Kidney (tissue), 14 donors: ENCODE measurements around the gene RAD23A. TPM values are rescaled to one million over a fixed set of nuclear protein-coding genes. Genes with fewer than 3 reads are reported as not detected.

Experiments
- DNase-seq, 5 donors: peaks; one replicate each; pipeline ENCODE4 v3.0.0-alpha.2; 2013 to 2020
- FAIRE-seq: peaks from 2 replicates; lab custom pipeline; 2012; peaks lifted over from hg19 to GRCh38; lab: Jason Lieb, UNC
- H3K27ac ChIP-seq, 2 donors: one replicate each; pipeline ENCODE4 v1.7.0; 2013; ENCODE audit warnings: low read depth in 2 of 2, low read length in 2 of 2, inconsistent platforms in 1 of 2
- H3K27me3 ChIP-seq: one replicate; pipeline ENCODE4 v1.7.1; 2013; ENCODE audit warnings: low read length, inconsistent platforms; ENCODE audit not compliant: control insufficient read depth, insufficient read depth
- H3K36me3 ChIP-seq, 3 donors: one replicate each; pipeline versions ENCODE4 v1.7.0 to v1.7.1; 2013; ENCODE audit warnings: low read length in 3 of 3, control low read depth in 1 of 3, inconsistent platforms in 1 of 3; ENCODE audit not compliant: insufficient read depth in 3 of 3, control insufficient read depth in 2 of 3
- H3K4me1 ChIP-seq, 3 donors: one replicate each; pipeline versions ENCODE4 v1.7.0 to v1.7.1; 2013; ENCODE audit warnings: low read length in 3 of 3, inconsistent platforms in 1 of 3, low read depth in 1 of 3; ENCODE audit not compliant: control insufficient read depth in 2 of 3, insufficient read depth in 2 of 3
- H3K4me3 ChIP-seq, 3 donors: one replicate each; pipeline versions ENCODE4 v1.7.0 to v1.8.1; 2013; ENCODE audit warnings: low read length in 3 of 3, control low read depth in 1 of 3, inconsistent platforms in 1 of 3
- H3K9ac ChIP-seq, 3 donors: one replicate each; pipeline versions ENCODE4 v1.7.0 to v1.7.1; 2013; ENCODE audit warnings: low read length in 3 of 3, control low read depth in 1 of 3, inconsistent platforms in 1 of 3
- H3K9me3 ChIP-seq, 3 donors: one replicate each; pipeline versions ENCODE4 v1.7.0 to v1.7.1; 2013; ENCODE audit warnings: low read length in 3 of 3, control low read depth in 1 of 3, inconsistent platforms in 1 of 3; ENCODE audit not compliant: control insufficient read depth in 2 of 3, insufficient read depth in 1 of 3
- intact Hi-C: fragments of 100-400 bp; cut with DNase I; formaldehyde crosslinking; loops from one replicate; pipeline ENCODE4 v1.11.1; 2022
- microRNA-seq: library from miRNA; unstranded; fragments of <30 nt; microRNA quantifications from one replicate; pipeline ENCODE4 v1.2.0, GENCODE V29; 2020
- polyA plus RNA-seq: library from polyadenylated mRNA; stranded (reverse); fragments of 350-450 nt; fragmentation: Illumina TruSeq; extraction: RNeasy Lipid Tissue Mini Kit (QIAGEN cat#74804); gene quantifications from one replicate; pipeline ENCODE4 v1.2.3, GENCODE V29; 2014; ENCODE audit warnings: low read depth, low replicate concordance; ENCODE audit not compliant: insufficient read depth
- total RNA-seq: library from RNA; stranded (reverse); fragmentation: NEBNext Ultra II Directional; extraction: Animal tissue kit (Norgen Biotek cat#: 25700); gene quantifications from one replicate; pipeline ENCODE4 v1.2.1, GENCODE V29; 2021
- TF ChIP-seq, protein P1 (sequence below): IDR thresholded peaks from 3 replicates; pipeline ENCODE4 v1.5.1; 2012; ENCODE audit warnings: mild to moderate bottlenecking, moderate library complexity, borderline replicate concordance; ENCODE audit not compliant: insufficient read depth; ENCODE audit errors: extremely low read depth
- donor health status: control.
- donor health status: control.
- donor health status: control.
- donor health status: control.
- donor health status: control.
- donor health status: DM: yes; HTN: yes; CAD: no.
- donor health status: Normal renal cell carcinoma (clear cell type).

Gene RAD23A
- total and polyA plus RNA-seq, 2 donors from 2014 or later, result 79.2 to 105 TPM

DNA sequence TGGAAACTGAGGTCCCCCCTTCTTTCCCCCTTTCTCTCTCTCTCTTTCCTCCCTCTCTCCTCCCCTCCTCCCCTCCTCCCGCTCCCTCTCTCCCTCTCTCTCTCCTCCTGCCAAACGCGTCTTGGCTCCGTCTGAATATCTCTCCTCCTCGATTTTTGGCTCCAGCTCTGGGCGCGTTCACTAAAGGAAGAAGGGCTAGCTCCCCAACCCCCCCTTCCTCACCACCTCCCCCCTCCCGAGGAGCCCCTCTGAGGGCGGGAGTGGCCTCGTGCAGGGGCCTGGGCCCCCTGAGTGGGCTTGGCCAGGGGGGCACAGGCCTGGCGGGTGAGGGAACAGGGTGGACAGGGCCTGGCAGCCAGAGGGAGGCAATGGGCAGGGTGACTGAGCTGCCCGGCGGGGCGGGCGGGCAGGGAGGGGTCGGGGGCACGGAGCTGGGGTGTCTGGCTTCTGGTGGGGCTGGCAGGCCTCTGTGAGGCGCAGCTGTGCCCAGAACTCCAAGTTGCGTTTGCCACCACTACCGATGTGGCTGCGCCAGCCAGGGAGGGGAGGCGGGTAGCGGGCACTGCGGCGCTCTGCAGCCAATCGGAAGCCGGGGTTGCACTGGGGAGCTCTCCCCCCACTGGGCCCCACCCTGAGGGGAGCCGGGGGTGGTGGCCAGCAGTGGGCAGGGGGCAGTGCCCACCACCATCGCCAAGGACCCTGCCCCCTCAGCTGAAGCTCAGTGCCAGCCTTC lies 56.7 kb downstream of the RAD23A start:
- Histone ChIP-seq H3K27ac (no peak overlapping the region), H3K4me1 (peaks cover 0 to 4% (median 0%) of the 10 kb centered on the region in 3 donors), H3K27me3 (peaks cover 11% of the 10 kb centered on the region), H3K9me3 (no peaks in the 10 kb centered on the region), H3K9ac (no peak overlapping the region), H3K4me3 (no peak overlapping the region), H3K36me3 (peaks cover 0 to 3% (median 0%) of the 10 kb centered on the region in 3 donors)
- peak in 3 of 5 donors; percentile 26 to 85 (median 85) for DNase-seq
- FAIRE-seq, result no peak
- TF ChIP-seq, protein P1, sequence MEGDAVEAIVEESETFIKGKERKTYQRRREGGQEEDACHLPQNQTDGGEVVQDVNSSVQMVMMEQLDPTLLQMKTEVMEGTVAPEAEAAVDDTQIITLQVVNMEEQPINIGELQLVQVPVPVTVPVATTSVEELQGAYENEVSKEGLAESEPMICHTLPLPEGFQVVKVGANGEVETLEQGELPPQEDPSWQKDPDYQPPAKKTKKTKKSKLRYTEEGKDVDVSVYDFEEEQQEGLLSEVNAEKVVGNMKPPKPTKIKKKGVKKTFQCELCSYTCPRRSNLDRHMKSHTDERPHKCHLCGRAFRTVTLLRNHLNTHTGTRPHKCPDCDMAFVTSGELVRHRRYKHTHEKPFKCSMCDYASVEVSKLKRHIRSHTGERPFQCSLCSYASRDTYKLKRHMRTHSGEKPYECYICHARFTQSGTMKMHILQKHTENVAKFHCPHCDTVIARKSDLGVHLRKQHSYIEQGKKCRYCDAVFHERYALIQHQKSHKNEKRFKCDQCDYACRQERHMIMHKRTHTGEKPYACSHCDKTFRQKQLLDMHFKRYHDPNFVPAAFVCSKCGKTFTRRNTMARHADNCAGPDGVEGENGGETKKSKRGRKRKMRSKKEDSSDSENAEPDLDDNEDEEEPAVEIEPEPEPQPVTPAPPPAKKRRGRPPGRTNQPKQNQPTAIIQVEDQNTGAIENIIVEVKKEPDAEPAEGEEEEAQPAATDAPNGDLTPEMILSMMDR, result no peak
- intact Hi-C loops, result no loop called here

DNA sequence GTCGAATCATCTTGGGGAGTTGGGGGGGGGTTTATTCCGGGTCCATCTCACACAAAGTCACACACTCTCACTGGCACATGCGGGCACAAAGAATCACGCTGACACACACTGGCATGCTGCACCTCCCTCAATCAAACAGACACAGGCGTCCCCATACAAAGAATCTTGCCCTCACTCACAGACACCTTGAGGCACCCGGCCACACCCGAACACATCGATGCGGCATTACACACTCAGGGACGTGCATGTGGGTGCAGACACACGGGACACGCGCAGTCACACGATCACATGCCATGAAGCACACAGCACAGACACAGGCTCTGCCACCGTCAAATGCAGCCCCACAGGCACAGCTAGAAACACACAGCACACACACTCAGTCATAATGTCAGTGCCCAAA lies 57.4 kb downstream of the RAD23A start:
- peaks cover 11% of the 10 kb centered on the region for H3K27me3 ChIP-seq
- H3K9me3 ChIP-seq, result no peaks in the 10 kb centered on the region
- no peak overlapping the region for H3K9ac ChIP-seq
- peaks cover 0 to 3% (median 0%) of the 10 kb centered on the region in 3 donors for H3K4me1 ChIP-seq
- H3K36me3 ChIP-seq, result peaks cover 0 to 3% (median 0%) of the 10 kb centered on the region in 3 donors
- intact Hi-C loops, result no loop called here
- H3K4me3 ChIP-seq, result no peak overlapping the region
- no peak for FAIRE-seq
- peak overlapping the region in 1 of 2 donors; percentile 1 for H3K27ac ChIP-seq
- TF ChIP-seq, protein P1, result no peak
- DNase-seq, result no peak

Small RNA genes within 50 kb of the gene (microRNA-seq; reads per million reads assigned to microRNA genes)
- not detected for gene MIR5695
- gene MIR6515, result not detected

Other genes with a start within 250 kb of the RAD23A start
- gene FBXW9, start 249.2 kb upstream of the RAD23A start, total RNA-seq, result 11.4 TPM
- 14.9 TPM for gene FBXW9, start 249.2 kb upstream of the RAD23A start, polyA plus RNA-seq
- gene TNPO2, start 221.9 kb upstream of the RAD23A start, total RNA-seq, result 62.7 TPM
- gene TNPO2, start 221.9 kb upstream of the RAD23A start, polyA plus RNA-seq, result 20.5 TPM
- gene TRIR, start 211.2 kb upstream of the RAD23A start, total RNA-seq, result 135 TPM
- 321 TPM for gene TRIR, start 211.2 kb upstream of the RAD23A start, polyA plus RNA-seq
- gene GET3, start 208.4 kb upstream of the RAD23A start, total RNA-seq, result 71.3 TPM
- gene GET3, start 208.4 kb upstream of the RAD23A start, polyA plus RNA-seq, result 132 TPM
- not detected for gene BEST2, start 194.1 kb upstream of the RAD23A start, total RNA-seq
- not detected for gene BEST2, start 194.1 kb upstream of the RAD23A start, polyA plus RNA-seq
- gene HOOK2, start 170.3 kb upstream of the RAD23A start, total RNA-seq, result 58.1 TPM
- 41.8 TPM for gene HOOK2, start 170.3 kb upstream of the RAD23A start, polyA plus RNA-seq
- 128 TPM for gene JUNB, start 154.4 kb upstream of the RAD23A start, total RNA-seq
- gene JUNB, start 154.4 kb upstream of the RAD23A start, polyA plus RNA-seq, result 142 TPM
- gene PRDX2, start 144.1 kb upstream of the RAD23A start, total RNA-seq, result 171 TPM
- gene PRDX2, start 144.1 kb upstream of the RAD23A start, polyA plus RNA-seq, result 664 TPM
- gene THSD8, start 143.8 kb upstream of the RAD23A start, total RNA-seq, result 3.2 TPM
- gene THSD8, start 143.8 kb upstream of the RAD23A start, polyA plus RNA-seq, result 10.0 TPM
- gene RNASEH2A, start 139.3 kb upstream of the RAD23A start, total RNA-seq, result 7.9 TPM
- 1.3 TPM for gene RNASEH2A, start 139.3 kb upstream of the RAD23A start, polyA plus RNA-seq
- not detected for gene RTBDN, start 111.3 kb upstream of the RAD23A start, total RNA-seq
- gene RTBDN, start 111.3 kb upstream of the RAD23A start, polyA plus RNA-seq, result not detected
- 0.35 TPM for gene MAST1, start 107.3 kb upstream of the RAD23A start, total RNA-seq
- gene MAST1, start 107.3 kb upstream of the RAD23A start, polyA plus RNA-seq, result 0.39 TPM
- 34.7 TPM for gene DNASE2, start 64.4 kb upstream of the RAD23A start, total RNA-seq
- gene DNASE2, start 64.4 kb upstream of the RAD23A start, polyA plus RNA-seq, result 50.9 TPM
- gene KLF1, start 58.7 kb upstream of the RAD23A start, total RNA-seq, result not detected
- gene KLF1, start 58.7 kb upstream of the RAD23A start, polyA plus RNA-seq, result not detected
- 21.9 TPM for gene GCDH, start 54.7 kb upstream of the RAD23A start, total RNA-seq
- gene GCDH, start 54.7 kb upstream of the RAD23A start, polyA plus RNA-seq, result 45.6 TPM
- gene SYCE2, start 26.6 kb upstream of the RAD23A start, total RNA-seq, result not detected
- gene SYCE2, start 26.6 kb upstream of the RAD23A start, polyA plus RNA-seq, result not detected
- 48.0 TPM for gene FARSA, start 12.2 kb upstream of the RAD23A start, total RNA-seq
- 58.2 TPM for gene FARSA, start 12.2 kb upstream of the RAD23A start, polyA plus RNA-seq
- 1,087 TPM for gene CALR, start 7.3 kb upstream of the RAD23A start, total RNA-seq
- gene CALR, start 7.3 kb upstream of the RAD23A start, polyA plus RNA-seq, result 1,037 TPM
- gene GADD45GIP1, start 11.4 kb downstream of the RAD23A start, total RNA-seq, result 18.4 TPM
- 71.3 TPM for gene GADD45GIP1, start 11.4 kb downstream of the RAD23A start, polyA plus RNA-seq
- not detected for gene DAND5, start 23.7 kb downstream of the RAD23A start, total RNA-seq
- not detected for gene DAND5, start 23.7 kb downstream of the RAD23A start, polyA plus RNA-seq
- gene NFIX, start 49.6 kb downstream of the RAD23A start, total RNA-seq, result 65.0 TPM
- gene NFIX, start 49.6 kb downstream of the RAD23A start, polyA plus RNA-seq, result 4.3 TPM
- 13.8 TPM for gene LYL1, start 157.0 kb downstream of the RAD23A start, total RNA-seq
- 8.5 TPM for gene LYL1, start 157.0 kb downstream of the RAD23A start, polyA plus RNA-seq
- 40.0 TPM for gene TRMT1, start 170.9 kb downstream of the RAD23A start, total RNA-seq
- 22.7 TPM for gene TRMT1, start 170.9 kb downstream of the RAD23A start, polyA plus RNA-seq
- 46.1 TPM for gene NACC1, start 172.4 kb downstream of the RAD23A start, total RNA-seq
- gene NACC1, start 172.4 kb downstream of the RAD23A start, polyA plus RNA-seq, result 16.7 TPM
- 39.5 TPM for gene STX10, start 204.5 kb downstream of the RAD23A start, total RNA-seq
- gene STX10, start 204.5 kb downstream of the RAD23A start, polyA plus RNA-seq, result 52.9 TPM
- 73.9 TPM for gene IER2, start 204.5 kb downstream of the RAD23A start, total RNA-seq
- 96.7 TPM for gene IER2, start 204.5 kb downstream of the RAD23A start, polyA plus RNA-seq